HG03159 (cell line): ENCODE results near the gene COQ8A.

Experiments used
- ATAC-seq: cut with Tn5 transposase; IDR thresholded peaks from one replicate; pipeline ENCODE4 v1.9.1; 2021; ENCODE audit warnings: mild to moderate bottlenecking, moderate library complexity; ENCODE audit not compliant: unreplicated experiment

The COQ8A gene

GRCh38 chr1:226972931-226973330 is 32.8 kb downstream of the COQ8A start:
- no peak for ATAC-seq

- no peak for ATAC-seq
Measured at GRCh38 chr1:226973371-226973897, 33.3 kb downstream of the COQ8A start.

GRCh38 chr1:226973898-226974543 is 33.9 kb downstream of the COQ8A start:
- no peak for ATAC-seq

GRCh38 chr1:226974544-226975258 is 34.6 kb downstream of the COQ8A start:
- ATAC-seq, result no peak

DNA sequence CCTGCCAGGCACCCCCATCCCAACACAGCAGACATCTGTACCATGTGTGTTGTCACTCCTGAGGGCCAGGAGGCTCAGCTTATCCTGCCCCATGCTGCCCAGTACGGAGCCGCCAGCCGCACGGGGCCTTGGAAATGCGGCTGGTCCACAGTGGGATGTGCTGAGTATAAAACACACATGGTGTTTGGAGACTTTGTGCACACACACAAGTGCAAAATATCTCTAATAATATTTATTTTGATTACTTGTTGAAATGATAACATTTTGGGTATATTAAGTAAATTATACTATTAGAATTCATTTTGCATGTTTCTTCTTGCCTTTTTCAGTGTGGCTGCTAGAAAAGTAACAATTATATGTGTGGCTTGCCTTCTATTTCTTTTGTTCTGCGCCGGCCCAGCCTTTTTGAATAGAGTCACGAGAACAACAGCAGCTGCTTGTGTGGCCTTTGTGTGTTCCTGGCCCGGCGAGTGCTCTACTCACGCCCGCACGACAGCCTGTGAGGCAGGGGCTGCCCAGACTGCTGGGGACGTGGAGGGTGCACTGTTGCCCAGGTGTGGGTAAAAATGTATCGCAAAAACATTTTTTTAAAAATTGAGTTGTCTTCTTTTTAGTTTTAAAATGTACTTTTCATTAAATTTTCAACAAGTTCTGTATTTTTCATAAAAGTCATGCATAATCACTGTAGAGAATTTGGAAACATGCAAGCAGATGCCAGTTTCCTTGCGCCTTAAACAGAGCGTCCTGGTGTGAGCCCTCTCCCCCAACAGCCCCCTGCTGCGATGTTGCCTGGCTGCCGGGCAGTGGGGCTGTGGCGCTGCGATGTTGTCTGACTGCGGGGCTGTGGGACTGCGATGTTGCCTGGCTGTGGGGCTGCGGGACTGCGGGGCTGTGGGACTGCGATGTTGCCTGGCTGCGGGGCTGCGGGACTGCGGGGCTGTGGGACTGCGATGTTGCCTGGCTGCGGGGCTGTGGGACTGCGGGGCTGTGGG is 35.5 kb downstream of the COQ8A start:
- ATAC-seq, result no peak

GRCh38 chr1:226976276-226976977 is 36.3 kb downstream of the COQ8A start:
- ATAC-seq, result no peak

GRCh38 chr1:226976978-226977642 is 37.0 kb downstream of the COQ8A start:
- ATAC-seq, result no peak

GRCh38 chr1:226977643-226978431 is 37.7 kb downstream of the COQ8A start:
- no peak for ATAC-seq

DNA sequence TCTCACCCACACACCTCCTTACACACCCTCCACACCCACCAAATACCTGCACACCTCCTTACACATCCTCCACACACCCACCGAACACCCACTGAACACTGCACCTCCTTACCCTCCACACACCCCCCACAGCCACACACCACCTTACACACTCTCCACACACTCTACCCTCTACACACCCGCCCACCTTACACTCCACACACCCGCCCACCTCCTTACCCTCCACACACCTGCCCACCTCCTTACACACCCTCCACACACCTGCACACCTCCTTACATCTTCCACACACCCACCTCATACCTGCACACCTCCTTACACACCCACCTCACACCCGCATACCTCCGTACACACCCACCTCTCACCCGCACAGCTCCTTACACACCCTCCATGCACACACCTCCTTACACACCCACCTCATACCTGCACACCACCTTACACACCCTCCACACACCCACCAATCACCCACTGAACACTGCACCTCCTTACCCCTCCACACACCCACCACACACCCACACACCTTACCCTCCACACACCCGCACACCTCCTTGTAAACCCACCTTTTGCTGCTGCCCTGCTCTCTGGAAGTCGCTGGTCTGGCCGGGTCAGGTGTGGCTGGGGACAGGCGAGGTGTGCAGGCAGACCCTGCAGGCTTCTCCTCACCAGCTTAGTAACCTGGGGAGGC is 38.5 kb downstream of the COQ8A start:
- ATAC-seq, result no peak

GRCh38 chr1:226979115-226979516 is 39.0 kb downstream of the COQ8A start:
- no peak for ATAC-seq

- no peak for ATAC-seq
Measured at GRCh38 chr1:226979517-226980121, 39.5 kb downstream of the COQ8A start.

- no peak for ATAC-seq
Measured at GRCh38 chr1:226980122-226980560, 40.0 kb downstream of the COQ8A start.

DNA sequence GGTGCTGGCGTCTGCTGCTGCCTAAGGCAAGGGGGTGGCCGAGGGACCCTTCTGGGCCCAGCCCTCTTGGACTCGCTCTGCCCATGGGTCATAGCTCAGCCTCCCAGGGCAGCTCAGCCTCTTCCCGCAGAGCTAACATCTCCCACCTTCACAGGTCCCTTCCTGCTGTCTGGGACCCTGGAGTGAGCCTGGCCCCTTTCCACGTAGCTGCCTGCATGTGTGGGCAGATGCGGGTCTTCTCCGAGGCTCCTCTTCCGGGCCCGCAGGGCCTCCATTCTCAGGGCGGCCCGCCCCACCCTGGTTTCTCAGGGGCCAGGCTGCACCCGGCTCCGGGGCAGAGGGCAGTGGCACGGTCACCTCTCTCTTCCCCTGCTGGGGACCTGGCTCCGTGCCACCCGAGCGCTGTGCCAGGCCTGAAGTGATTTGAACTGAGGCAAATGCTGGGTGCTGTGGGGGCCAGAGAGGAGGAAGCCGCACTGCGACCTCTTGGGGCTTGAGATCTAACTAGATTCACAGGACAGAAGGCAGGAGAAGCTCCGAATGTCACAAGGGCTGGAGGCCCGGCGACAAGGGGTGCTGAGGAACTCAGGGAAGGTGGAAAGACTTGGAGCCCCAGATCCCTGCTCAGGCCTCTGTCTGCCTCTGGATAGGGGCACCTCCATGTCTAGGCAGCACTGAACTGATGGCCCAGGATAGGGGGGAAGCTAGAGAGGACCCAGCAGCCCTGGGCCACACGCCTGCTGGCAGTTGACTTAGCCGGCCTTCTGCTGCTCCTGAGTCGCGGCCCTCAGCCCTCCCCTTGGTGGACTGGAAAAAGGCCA is 40.7 kb downstream of the COQ8A start:
- no peak for ATAC-seq

DNA sequence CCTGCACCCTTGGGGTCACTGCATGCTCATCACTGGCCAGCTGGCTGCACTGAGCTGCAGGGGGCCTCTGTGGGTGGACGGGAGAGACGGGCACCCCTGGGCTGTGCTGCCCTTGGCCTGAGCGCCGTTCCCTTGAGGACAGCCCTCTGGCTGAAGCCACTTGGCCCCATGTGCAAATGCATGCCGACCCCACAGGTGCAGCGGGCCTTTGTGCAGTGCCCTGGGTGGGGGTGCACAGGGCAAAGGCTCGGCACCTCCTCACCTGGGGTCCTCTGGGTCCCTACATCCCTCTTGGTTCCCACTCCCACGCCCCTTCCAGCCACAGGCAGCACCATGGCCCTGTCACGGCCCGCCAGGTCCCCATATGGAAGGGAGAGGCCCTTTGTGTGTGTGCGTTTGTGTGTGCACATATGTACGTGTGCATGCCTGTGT is 41.3 kb downstream of the COQ8A start:
- ATAC-seq, result no peak

GRCh38 chr1:226981838-226982237 is 41.7 kb downstream of the COQ8A start:
- ATAC-seq, result no peak

DNA sequence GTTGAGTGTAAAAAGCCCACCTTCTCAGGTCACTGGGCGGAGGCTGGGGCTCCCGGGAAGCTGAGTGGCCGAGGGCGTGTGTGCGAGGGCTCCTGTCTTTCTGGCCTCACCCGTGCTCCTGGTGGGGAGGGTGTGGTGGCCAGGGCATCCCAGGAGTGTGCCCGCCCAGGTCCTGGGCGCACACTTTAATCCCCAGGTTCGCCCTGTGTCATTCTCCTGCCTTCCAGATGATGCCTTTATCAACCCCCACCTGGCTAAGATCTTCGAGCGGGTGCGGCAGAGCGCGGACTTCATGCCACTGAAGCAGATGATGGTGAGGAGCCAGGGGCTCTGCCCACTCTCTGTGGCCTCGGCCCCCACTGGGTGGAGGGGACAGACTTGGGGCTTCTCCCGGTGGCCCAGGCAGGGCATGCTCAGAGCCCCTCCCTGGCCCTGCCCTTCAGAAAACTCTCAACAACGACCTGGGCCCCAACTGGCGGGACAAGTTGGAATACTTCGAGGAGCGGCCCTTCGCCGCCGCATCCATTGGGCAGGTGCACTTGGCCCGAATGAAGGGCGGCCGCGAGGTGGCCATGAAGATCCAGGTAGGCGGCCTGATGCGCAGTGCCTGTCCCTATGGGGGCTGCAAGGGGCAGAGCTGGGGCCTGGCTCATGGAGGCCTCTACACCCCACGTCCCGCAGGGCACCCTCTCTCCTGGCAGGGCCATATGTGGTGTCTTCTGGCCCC is 42.5 kb downstream of the COQ8A start:
- ATAC-seq, result no peak
